ENCODE measurements around the gene CLCA2.

CLCA2 gene

DNA sequence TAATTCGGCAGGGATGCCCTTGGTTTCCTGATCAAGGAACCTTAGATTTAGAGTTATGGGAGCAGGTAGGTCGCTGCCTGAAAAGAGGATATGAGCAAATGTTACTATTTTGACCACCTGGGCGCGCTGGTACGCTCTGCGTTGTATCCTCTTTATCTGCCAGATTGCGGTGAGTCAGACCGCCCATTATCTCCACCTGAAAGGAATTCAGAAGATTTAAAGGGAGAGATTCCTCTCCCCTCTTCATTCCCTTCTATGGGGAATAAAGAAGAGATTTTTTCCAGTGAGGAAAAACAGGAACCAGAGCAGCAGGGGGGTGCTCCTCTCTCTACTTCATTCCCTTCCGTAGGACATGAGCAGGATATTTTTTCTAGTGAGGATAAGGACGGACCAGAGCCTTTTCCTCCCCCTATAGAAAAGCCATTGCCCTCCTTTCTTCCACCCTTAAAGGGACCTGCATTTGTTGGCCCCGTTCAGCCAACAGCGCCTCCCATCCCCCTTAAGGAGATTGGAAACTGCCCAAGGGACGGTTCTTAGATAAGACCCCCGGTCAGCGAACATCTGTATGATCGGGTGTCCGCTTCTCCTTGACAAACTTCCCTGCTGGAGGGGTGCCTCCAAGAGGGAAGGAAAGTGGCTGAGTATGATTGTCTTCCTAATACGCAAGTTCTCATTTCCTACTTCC is 78.9 kb downstream of the CLCA2 start:
- no peaks in the 10 kb centered on the region for H3K36me3 ChIP-seq (ENCODE audit: insufficient read depth, low read length)
- H3K9me3 ChIP-seq (replicated peaks; ENCODE audit: low read length), result no peaks in the 10 kb centered on the region
- H3K9ac ChIP-seq (ENCODE audit: low read depth, low read length), result no peak overlapping the region

DNA sequence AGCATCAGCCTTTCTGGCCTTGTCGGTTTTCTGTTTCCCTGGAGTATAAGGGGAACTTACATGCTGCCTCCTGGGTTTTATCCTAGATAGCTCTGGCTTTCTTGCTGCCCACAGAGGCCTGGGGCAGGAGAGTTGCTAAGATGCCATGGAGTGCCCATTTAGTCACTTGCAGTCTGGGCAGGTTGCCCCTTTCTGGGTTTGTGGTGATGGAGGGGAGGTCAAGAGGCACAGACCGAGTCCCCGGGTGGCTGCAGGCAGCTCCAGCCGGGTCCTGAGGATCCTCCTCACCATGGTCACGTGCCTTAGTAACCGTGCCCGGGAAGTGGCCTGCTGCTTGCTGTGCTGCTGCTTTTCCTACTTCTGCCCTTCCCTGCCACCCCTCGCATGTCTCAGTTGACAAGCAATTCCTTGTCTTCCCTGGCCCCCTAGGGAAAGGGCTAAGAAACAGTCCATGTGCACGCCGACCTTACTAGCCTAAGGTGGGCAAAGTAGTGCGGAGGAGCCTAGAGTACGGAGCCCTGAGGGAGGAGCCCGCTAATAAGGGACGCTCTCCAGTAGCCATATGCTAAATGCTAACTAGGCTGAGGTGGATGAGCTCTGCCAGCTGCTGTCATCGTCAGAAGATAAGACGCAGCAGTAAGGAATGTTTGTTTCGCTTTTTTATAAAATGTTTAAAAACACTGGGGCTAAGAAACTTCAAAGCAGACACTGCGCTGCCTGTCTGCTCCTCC is 79.6 kb downstream of the CLCA2 start:
- no peak overlapping the region for H3K4me3 ChIP-seq (ENCODE audit: low read length)
- H3K9ac ChIP-seq (ENCODE audit: low read depth, low read length), result no peak overlapping the region

More for the DNA sequence above, 78.9 kb downstream of the CLCA2 start:
- peaks cover 4% of the 10 kb centered on the region for H3K4me1 ChIP-seq (ENCODE audit: control insufficient read depth, insufficient read depth, low read length)
- H3K27me3 ChIP-seq (ENCODE audit: control insufficient read depth, insufficient read depth, low read length), result peaks cover 7% of the 10 kb centered on the region
- H3K4me3 ChIP-seq (ENCODE audit: low read length), result no peak overlapping the region
- H3K4me2 ChIP-seq (ENCODE audit: low read length), result peak overlapping the region; percentile 58

DNA sequence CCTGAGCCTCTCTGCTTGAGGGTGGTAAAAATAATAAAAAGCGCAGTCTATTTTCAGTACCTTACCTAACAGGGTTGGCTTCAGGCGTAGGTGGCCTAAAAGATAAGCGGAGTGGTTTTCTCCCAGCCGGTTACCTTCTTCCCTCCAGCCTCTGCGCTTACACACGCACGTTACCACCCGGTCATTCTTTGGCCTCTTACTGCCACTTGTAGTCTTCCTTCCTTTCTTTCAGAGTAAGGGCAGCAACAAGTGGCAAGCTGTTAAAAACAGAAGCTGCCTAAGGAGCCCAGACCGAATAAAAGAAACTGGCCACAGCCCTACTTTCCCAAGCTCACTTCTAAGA is 80.1 kb downstream of the CLCA2 start:
- Histone ChIP-seq H3K4me1 (ENCODE audit: control insufficient read depth, insufficient read depth, low read length) (peaks cover 4% of the 10 kb centered on the region), H3K4me2 (ENCODE audit: low read length) (no peak overlapping the region), H3K4me3 (ENCODE audit: low read length) (no peak overlapping the region), H3K36me3 (ENCODE audit: insufficient read depth, low read length) (no peaks in the 10 kb centered on the region), H3K9ac (ENCODE audit: low read depth, low read length) (no peak overlapping the region), H3K27me3 (ENCODE audit: control insufficient read depth, insufficient read depth, low read length) (peaks cover 4% of the 10 kb centered on the region), H3K9me3 (replicated peaks; ENCODE audit: low read length) (no peaks in the 10 kb centered on the region)

More for the DNA sequence above, 79.6 kb downstream of the CLCA2 start:
- Histone ChIP-seq H3K9me3 (replicated peaks; ENCODE audit: low read length) (no peaks in the 10 kb centered on the region), H3K4me1 (ENCODE audit: control insufficient read depth, insufficient read depth, low read length) (peaks cover 4% of the 10 kb centered on the region), H3K27me3 (ENCODE audit: control insufficient read depth, insufficient read depth, low read length) (peaks cover 7% of the 10 kb centered on the region), H3K36me3 (ENCODE audit: insufficient read depth, low read length) (no peaks in the 10 kb centered on the region), H3K4me2 (ENCODE audit: low read length) (peak overlapping the region; percentile 11)

DNA sequence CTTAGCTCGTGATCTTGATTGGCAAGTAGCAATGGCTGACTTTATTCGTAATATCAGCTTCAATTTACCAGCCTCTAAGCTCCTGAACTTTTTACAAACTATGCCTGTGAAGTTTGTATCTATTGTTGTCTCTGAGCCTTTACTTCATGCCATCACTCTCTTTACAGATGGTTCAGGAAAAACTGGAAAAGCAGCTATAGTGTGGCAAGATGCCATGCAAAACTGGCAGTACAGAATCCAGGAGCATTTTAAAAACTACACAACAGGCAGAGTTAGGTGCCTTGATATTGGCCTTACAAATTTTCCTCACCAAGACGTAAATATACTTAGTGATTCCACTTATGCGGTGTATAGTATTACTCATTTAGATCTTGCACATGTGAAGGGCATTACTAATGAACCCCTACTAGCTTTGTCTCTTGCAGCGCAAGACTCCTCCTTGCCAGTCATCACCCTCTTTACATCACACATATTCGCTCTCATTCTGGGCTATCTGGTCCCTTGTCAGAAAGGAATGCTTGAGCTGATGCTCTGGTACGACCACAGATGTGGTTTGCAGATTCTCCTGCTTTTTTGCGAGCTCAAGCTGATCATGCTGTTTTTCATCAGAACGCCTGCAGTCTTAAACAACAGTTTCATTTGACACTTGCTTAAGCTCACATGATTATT is 81.1 kb downstream of the CLCA2 start:
- Histone ChIP-seq H3K9me3 (replicated peaks; ENCODE audit: low read length) (no peaks in the 10 kb centered on the region), H3K36me3 (ENCODE audit: insufficient read depth, low read length) (no peaks in the 10 kb centered on the region), H3K4me2 (ENCODE audit: low read length) (no peak overlapping the region), H3K4me3 (ENCODE audit: low read length) (no peak overlapping the region), H3K4me1 (ENCODE audit: control insufficient read depth, insufficient read depth, low read length) (peaks cover 4% of the 10 kb centered on the region), H3K9ac (ENCODE audit: low read depth, low read length) (no peak overlapping the region), H3K27me3 (ENCODE audit: control insufficient read depth, insufficient read depth, low read length) (peaks cover 3% of the 10 kb centered on the region)

DNA sequence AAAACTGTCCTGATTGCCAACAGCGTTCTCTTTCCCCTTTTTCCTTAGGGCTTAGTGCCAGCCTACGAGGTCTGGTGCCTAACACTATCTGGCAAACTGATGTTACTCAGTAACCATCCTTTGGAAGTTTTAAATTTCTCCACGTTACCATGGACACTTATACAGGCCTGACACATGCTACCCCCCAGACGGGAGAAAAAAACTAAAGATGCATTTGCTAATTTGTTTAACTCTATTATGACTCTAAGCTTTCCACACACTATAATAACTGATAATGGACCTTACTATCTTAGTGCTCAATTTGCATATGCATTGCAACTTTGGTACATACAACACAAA is 81.6 kb downstream of the CLCA2 start:
- Histone ChIP-seq H3K27me3 (ENCODE audit: control insufficient read depth, insufficient read depth, low read length) (peaks cover 3% of the 10 kb centered on the region), H3K4me2 (ENCODE audit: low read length) (no peak overlapping the region), H3K9me3 (replicated peaks; ENCODE audit: low read length) (no peaks in the 10 kb centered on the region), H3K36me3 (ENCODE audit: insufficient read depth, low read length) (no peaks in the 10 kb centered on the region), H3K9ac (ENCODE audit: low read depth, low read length) (no peak overlapping the region), H3K4me3 (ENCODE audit: low read length) (no peak overlapping the region), H3K4me1 (ENCODE audit: control insufficient read depth, insufficient read depth, low read length) (peaks cover 4% of the 10 kb centered on the region)

Data from skeletal muscle satellite cell (primary cell).